NCI-H128 (cell line): ENCODE results near the gene ZDHHC19.
"Not testable (repeated sequence)": the region's sequence is repeated elsewhere in the genome, so short reads cannot be mapped to it uniquely, and the experiment has no call there.

ENCODE experiments used
- DNase-seq: peaks from one replicate; lab custom pipeline; 2025; ENCODE audit not compliant: unreplicated experiment; lab: John Stamatoyannopoulos, UW

Gene ZDHHC19

DNA sequence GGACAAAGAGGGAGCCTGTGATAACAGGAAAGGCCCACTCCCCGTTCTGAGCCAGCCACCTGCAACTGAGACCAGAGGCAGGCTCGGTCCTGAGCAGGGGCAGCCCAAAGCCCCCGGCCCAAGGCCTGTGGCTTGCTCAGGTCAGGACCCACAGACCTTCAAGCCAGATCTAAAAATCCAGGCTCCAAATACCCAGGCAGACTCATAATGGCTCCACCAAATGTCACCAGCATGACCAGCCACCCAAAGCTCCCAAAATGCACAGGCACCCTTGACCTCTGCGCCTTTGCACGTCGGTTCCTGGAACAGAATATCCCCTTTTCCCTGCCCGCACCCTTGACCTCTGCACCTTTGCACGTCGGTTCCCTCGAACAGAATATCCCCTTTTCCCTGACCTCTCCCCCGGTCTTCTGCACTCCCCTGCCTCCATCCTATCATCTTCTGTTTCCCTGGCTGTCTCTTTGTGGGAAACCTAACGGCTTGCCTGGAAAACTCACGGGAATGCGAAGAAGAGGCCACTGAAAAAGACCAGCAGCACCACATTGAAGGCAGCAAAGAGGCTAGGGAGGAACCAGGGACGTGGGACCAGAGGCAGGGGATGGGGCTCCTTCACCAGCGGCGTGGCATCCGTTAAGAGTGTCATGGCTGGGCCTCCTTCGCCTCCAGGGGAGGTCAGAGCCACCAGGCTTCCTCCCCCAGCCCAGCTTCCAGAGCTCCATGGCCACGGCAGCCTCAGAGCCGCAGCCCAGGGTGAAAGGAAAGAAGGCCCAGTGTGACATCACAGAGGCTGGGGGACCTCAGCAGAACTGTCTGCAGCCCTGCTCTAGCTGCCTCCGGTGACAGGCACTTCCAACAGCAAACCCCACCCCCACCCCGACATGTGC is at the start of gene ZDHHC19:
ZDHHC19 (minus strand) TSS at position 728 of the 884 bp plus-strand sequence; CDS start at position 643, 85 bp downstream.
- DNase-seq, result no peak

GRCh38 chr3:196260784-196261183 is 49.6 kb upstream of the ZDHHC19 start:
- no peak for DNase-seq

GRCh38 chr3:196255776-196256175 is 44.6 kb upstream of the ZDHHC19 start:
- no peak for DNase-seq

GRCh38 chr3:196254376-196255283 is 43.4 kb upstream of the ZDHHC19 start:
- no peak for DNase-seq

DNA sequence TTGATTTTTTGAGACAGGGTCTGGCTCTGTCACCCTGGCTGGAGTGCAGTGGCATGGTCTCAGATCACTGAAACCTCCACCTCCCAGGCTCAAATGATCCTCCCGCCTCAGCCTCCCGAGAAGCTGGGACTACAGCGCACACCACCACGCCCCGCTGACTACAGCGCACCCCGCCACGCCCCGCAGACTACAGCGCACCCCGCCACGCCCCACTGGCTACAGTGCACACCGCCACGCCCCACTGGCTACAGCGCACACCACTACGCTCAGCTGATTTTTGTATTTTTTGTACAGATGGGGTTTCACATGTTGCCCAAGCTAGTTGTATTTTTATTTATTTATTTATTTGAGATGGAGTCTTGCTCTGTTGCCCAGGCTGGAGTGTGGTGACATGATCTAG is 40.7 kb upstream of the ZDHHC19 start:
- no peak for DNase-seq

- no peak for DNase-seq
Measured at GRCh38 chr3:196246612-196247308, 35.6 kb upstream of the ZDHHC19 start.

GRCh38 chr3:196244166-196244565 is 33.0 kb upstream of the ZDHHC19 start:
- not testable (repeated sequence) for DNase-seq

DNA sequence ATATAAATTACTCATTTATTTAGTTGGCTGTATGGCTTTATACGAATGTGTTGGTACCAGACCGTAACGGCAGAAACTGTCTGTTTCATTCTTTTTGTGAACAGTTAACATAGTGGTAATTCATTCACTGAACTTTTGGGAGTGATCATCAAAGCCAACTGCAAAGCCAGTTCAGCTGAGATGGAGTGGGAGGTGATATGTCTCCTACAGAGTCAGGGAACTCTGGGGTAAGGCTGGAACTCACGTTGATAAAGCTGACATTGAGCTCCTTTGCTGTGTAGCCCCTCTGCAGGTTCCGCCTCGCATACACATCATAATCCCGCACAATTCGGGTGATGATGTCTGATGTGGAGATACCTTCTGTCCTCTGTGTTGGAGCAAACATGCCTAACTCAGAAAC is 30.5 kb upstream of the ZDHHC19 start:
- DNase-seq, result no peak

- DNase-seq, result no peak
Measured at GRCh38 chr3:196240424-196240823, 29.2 kb upstream of the ZDHHC19 start.

- DNase-seq, result no peak
Measured at GRCh38 chr3:196238612-196239560, 27.7 kb upstream of the ZDHHC19 start.

- DNase-seq, result no peak
Measured at GRCh38 chr3:196237203-196237602, 26.0 kb upstream of the ZDHHC19 start.

GRCh38 chr3:196236223-196236622 is 25.0 kb upstream of the ZDHHC19 start:
- no peak for DNase-seq

DNA sequence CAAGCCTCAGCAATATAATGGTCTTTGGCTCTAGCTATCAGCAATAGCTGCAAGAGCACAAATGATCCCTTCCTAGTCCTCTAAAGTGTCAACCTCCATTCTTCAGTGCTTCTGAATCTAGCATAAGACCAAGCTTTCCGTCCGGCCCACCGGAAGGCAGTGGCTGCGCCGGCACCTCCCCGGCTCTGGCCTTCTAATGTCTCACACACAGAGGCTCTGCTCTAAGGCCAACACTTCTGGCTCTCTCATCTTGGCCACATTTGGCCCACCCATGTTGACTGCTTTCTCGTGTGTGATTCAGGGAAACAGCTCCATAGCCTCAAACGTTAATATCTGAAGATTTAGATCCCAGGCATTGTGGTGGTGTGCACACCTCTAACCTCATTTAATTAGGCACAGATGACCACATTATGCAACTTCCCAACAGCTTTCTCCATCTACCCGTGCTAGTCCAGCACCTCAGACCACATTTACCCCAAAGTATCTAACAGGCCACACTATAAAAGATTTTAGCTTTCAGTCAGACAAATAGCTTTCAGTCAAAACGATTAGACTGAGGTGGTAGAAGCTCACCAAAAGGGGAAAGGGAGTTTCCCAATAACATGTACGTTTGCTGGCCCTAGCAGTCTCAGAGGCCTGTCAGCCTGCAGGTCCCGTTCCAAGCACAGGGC is 24.4 kb upstream of the ZDHHC19 start:
- no peak for DNase-seq

DNA sequence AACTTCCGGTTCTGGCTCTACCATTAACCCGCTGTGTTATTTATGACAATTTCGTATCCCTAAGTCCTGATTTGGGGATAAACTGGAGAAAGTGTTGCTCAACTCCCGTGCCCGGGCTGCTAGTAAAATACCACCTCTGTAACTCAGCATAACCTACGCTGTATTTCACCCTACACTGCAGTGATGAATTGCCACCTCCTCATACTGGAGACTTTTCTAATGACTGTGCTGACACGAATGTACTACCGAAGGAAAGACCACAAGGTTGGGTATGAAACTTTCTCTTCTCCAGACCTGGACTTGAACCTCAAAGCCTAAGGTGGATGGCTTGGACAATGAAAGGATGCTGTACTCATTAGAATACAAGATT is 21.7 kb upstream of the ZDHHC19 start:
- no peak for DNase-seq

GRCh38 chr3:196232154-196232881 is 21.1 kb upstream of the ZDHHC19 start:
- no peak for DNase-seq

- DNase-seq, result no peak
Measured at GRCh38 chr3:196227629-196228493, 16.7 kb upstream of the ZDHHC19 start.

DNA sequence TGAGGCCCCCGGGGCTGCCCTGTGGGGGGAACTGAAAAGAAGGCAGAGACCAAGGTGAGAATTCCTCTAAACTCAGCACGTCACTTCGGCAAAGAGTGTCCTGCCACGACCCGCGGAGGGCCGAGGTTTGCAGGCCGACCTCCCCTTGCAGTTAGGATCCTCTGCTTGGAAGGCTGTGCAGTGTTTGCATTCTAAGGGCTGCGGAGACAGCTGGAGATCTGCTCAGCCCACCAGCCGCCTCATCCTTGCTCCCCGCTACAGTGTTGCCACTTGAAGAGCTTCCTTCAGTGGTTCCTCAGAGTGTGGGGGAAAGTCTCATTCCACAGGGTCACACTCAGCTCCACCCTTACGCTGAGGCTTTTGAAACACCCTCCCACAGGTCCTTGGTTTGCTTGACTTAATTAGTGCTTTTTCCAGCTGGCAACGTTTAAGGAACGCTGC is 15.9 kb upstream of the ZDHHC19 start:
- no peak for DNase-seq
